ENCODE measurements around the gene TIPARP.

TIPARP gene

DNA sequence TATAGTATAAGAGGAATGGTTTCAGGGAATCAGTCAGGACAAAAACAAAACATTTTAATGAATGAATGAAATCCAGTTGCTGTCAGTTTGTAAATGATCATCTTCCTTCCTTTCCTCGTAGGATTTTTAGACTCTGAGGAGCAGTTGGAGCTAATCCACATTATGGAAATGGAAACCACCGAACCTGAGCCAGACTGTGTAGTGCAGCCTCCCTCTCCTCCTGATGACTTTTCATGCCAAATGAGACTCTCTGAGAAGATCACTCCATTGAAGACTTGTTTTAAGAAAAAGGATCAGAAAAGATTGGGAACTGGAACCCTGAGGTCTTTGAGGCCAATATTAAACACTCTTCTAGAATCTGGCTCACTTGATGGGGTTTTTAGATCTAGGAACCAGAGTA lies 3.1 kb downstream of the TIPARP start:
- TF ChIP-seq CTCF (IDR thresholded peaks at IDR 0.05; ENCODE audit: low read length) (no peak), EZH2 (IDR thresholded peaks at IDR 0.05; ENCODE audit: borderline replicate concordance, low read length) (no peak)
- H3K4me2 ChIP-seq (ENCODE audit: low read length), result peak overlapping the region; percentile 85
- H3K27ac ChIP-seq (ENCODE audit: low read depth, low read length, poor library complexity, severe bottlenecking), result peak overlapping the region; percentile 52
- peaks cover 73% of the 10 kb centered on the region for H3K4me1 ChIP-seq (ENCODE audit: insufficient read depth, low read length, severe bottlenecking)
- H3K4me3 ChIP-seq (ENCODE audit: low read depth, low read length, poor library complexity, severe bottlenecking), result peak overlapping the region; percentile 85
- peaks cover 8% of the 10 kb centered on the region; the same call in 1 of the 2 replicates for H3F3A ChIP-seq (ENCODE audit: insufficient read depth, low read length)
- peaks cover 5% of the 10 kb centered on the region; the same call in 1 of the 2 replicates for H4K20me1 ChIP-seq (ENCODE audit: insufficient read depth, low read length)
- no peak overlapping the region for H2AFZ ChIP-seq (ENCODE audit: low read length)
- no peak overlapping the region for H3K9ac ChIP-seq (ENCODE audit: low read length)
- peaks cover 52% of the 10 kb centered on the region for H3K36me3 ChIP-seq (ENCODE audit: insufficient read depth, low read length)
- no peaks in the 10 kb centered on the region for H3K9me2 ChIP-seq (ENCODE audit: low read depth, low read length)
- H3K79me2 ChIP-seq (ENCODE audit: insufficient read depth, low read length), result peaks cover 75% of the 10 kb centered on the region
- no peaks in the 10 kb centered on the region for H3K9me3 ChIP-seq (ENCODE audit: low read length)
- H3K27me3 ChIP-seq (ENCODE audit: insufficient read depth, low read length), result no peaks in the 10 kb centered on the region

DNA sequence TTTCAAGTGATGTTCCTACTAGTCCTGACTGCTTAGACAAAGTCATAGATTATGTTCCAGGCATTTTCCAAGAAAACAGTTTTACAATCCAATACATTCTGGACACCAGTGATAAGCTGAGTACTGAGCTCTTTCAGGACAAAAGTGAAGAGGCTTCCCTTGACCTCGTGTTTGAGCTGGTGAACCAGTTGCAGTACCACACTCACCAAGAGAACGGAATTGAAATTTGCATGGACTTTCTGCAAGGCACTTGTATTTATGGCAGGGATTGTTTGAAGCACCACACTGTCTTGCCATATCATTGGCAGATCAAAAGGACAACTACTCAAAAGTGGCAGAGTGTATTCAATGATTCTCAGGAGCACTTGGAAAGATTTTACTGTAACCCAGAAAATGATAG lies 3.8 kb downstream of the TIPARP start:
- Histone ChIP-seq H3K27me3 (ENCODE audit: insufficient read depth, low read length) (no peaks in the 10 kb centered on the region), H3K79me2 (ENCODE audit: insufficient read depth, low read length) (peaks cover 82% of the 10 kb centered on the region), H3K4me2 (ENCODE audit: low read length) (peak overlapping the region; percentile 85), H4K20me1 (ENCODE audit: insufficient read depth, low read length) (peaks cover 5% of the 10 kb centered on the region; the same call in 1 of the 2 replicates), H3K9ac (ENCODE audit: low read length) (no peak overlapping the region), H3K27ac (ENCODE audit: low read depth, low read length, poor library complexity, severe bottlenecking) (peak overlapping the region; percentile 52), H3K9me3 (ENCODE audit: low read length) (no peaks in the 10 kb centered on the region), H3K4me1 (ENCODE audit: insufficient read depth, low read length, severe bottlenecking) (peaks cover 79% of the 10 kb centered on the region), H3K36me3 (ENCODE audit: insufficient read depth, low read length) (peaks cover 56% of the 10 kb centered on the region), H3K9me2 (ENCODE audit: low read depth, low read length) (no peaks in the 10 kb centered on the region), H3K4me3 (ENCODE audit: low read depth, low read length, poor library complexity, severe bottlenecking) (peak overlapping the region; percentile 85), H3F3A (ENCODE audit: insufficient read depth, low read length) (peaks cover 5% of the 10 kb centered on the region; the same call in 1 of the 2 replicates), H2AFZ (ENCODE audit: low read length) (no peak overlapping the region)
- TF ChIP-seq CTCF (IDR thresholded peaks at IDR 0.05; ENCODE audit: low read length), result no peak
- no peak for TF ChIP-seq EZH2 (IDR thresholded peaks at IDR 0.05; ENCODE audit: borderline replicate concordance, low read length)

- Histone ChIP-seq H4K20me1 (ENCODE audit: insufficient read depth, low read length) (peaks cover 5% of the 10 kb centered on the region; the same call in 1 of the 2 replicates), H3K4me3 (ENCODE audit: low read depth, low read length, poor library complexity, severe bottlenecking) (peak overlapping the region; percentile 26), H3K4me2 (ENCODE audit: low read length) (peak overlapping the region; percentile 49), H3K27me3 (ENCODE audit: insufficient read depth, low read length) (no peaks in the 10 kb centered on the region), H3K27ac (ENCODE audit: low read depth, low read length, poor library complexity, severe bottlenecking) (no peak overlapping the region), H3K79me2 (ENCODE audit: insufficient read depth, low read length) (peaks cover 99% of the 10 kb centered on the region), H3F3A (ENCODE audit: insufficient read depth, low read length) (no peaks in the 10 kb centered on the region), H3K9ac (ENCODE audit: low read length) (no peak overlapping the region; the same call in 1 of the 2 replicates), H3K4me1 (ENCODE audit: insufficient read depth, low read length, severe bottlenecking) (peaks cover 95% of the 10 kb centered on the region), H2AFZ (ENCODE audit: low read length) (no peak overlapping the region), H3K9me2 (ENCODE audit: low read depth, low read length) (no peaks in the 10 kb centered on the region), H3K9me3 (ENCODE audit: low read length) (no peaks in the 10 kb centered on the region), H3K36me3 (ENCODE audit: insufficient read depth, low read length) (peaks cover 62% of the 10 kb centered on the region)
- TF ChIP-seq CTCF (IDR thresholded peaks at IDR 0.05; ENCODE audit: low read length), result no peak
- TF ChIP-seq EZH2 (IDR thresholded peaks at IDR 0.05; ENCODE audit: borderline replicate concordance, low read length), result no peak
These were observed 6.0 kb downstream of the TIPARP start for GRCh38 chr3:156680243-156680914.

Measured in OCI-LY1 (cell line).